Ectodermal cell (in vitro differentiated cells): Measurements from ENCODE around the gene PCYT2.
A peak's percentile ranks its signal among the peaks of the same experiment; 100 is the strongest.

Source experiments
- H3K27ac ChIP-seq: 2 replicates; pipeline ENCODE4 v1.7.0; 2013; ENCODE audit warnings: mild to moderate bottlenecking, low read depth, low read length; ENCODE audit not compliant: insufficient read depth, poor library complexity, severe bottlenecking
- H3K27me3 ChIP-seq: 2 replicates; pipeline ENCODE4 v1.7.0; 2013; ENCODE audit warnings: mild to moderate bottlenecking, low read length; ENCODE audit not compliant: insufficient read depth, control insufficient read depth, poor library complexity, severe bottlenecking
- H3K36me3 ChIP-seq: one replicate; pipeline ENCODE4 v1.7.0; 2013; ENCODE audit warnings: low read length; ENCODE audit not compliant: control insufficient read depth, insufficient read depth
- H3K4me1 ChIP-seq: one replicate; pipeline ENCODE4 v1.7.0; 2013; ENCODE audit warnings: low read length; ENCODE audit not compliant: control insufficient read depth, insufficient read depth
- H3K4me3 ChIP-seq: 2 replicates; pipeline ENCODE4 v1.7.0; 2013; ENCODE audit warnings: low read depth, low read length, control low read depth; ENCODE audit not compliant: insufficient read depth
- H3K9me3 ChIP-seq: 2 replicates; pipeline ENCODE4 v1.7.0; 2013; ENCODE audit warnings: mild to moderate bottlenecking, low read length, moderate library complexity; ENCODE audit not compliant: control insufficient read depth
- WGBS, 2 experiments: methylation state at CpG; one replicate each; pipeline ENCODE4 v1.1.7; 2013; ENCODE audit warnings: missing lambda C conversion rate in 2 of 2; 5-methylcytosine and 5-hydroxymethylcytosine counted together

The PCYT2 gene

DNA sequence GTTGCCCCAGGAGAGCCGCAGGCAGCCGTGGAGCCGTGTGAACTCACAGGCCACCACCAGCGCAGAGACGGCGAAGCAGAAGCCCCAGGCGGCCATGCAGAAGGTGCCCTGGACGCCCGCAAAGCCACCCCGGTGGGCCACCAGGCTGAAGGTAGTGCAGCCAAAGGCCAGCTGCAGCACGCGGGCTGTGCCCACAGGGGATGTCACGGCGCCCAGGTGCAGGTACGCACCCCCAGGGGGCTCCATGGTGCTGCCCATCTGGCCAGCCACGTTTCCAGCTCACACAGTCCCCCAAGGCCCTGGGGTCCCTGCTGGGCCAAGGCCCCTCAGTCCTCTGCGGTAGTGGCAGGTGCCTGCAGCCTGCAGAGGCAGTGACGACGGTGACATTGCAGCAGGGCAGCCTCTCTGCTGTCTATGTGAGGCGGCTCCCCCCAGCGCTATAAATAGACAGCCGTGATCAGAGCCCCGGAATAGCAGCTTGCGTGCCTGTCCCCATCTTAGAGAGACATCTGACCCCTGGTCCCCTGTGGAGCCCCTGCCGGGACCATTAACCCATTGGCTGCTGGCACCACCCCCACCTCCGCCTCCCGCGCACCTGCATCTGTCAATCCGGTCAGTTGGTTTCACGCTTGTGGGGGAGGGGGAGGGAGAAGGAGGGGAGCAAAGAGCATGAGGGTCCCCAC, 30.4 kb upstream of the PCYT2 start:
- H3K4me3 ChIP-seq = no peak overlapping the region
- peaks cover 16% of the 10 kb centered on the region for H3K4me1 ChIP-seq
- H3K36me3 ChIP-seq = no peaks in the 10 kb centered on the region
- no peak overlapping the region for H3K27ac ChIP-seq
- peaks cover 5% of the 10 kb centered on the region for H3K27me3 ChIP-seq
- no peaks in the 10 kb centered on the region for H3K9me3 ChIP-seq
- WGBS, 2 experiments = 47 to 48% methylated on average over 30 of the region's 30 CpGs

GRCh38 chr17:81940538-81941483, 29.6 kb upstream of the PCYT2 start:
- H3K27ac ChIP-seq = no peak overlapping the region
- H3K9me3 ChIP-seq = no peaks in the 10 kb centered on the region
- H3K36me3 ChIP-seq = no peaks in the 10 kb centered on the region
- H3K4me3 ChIP-seq = no peak overlapping the region
- WGBS, 2 experiments = 94 to 95% methylated on average over 56 of the region's 56 CpGs
- peaks cover 16% of the 10 kb centered on the region for H3K4me1 ChIP-seq
- H3K27me3 ChIP-seq = peaks cover 5% of the 10 kb centered on the region

- H3K36me3 ChIP-seq = no peaks in the 10 kb centered on the region
- no peak overlapping the region for H3K27ac ChIP-seq
- 92 to 94% methylated on average over 21 of the region's 21 CpGs for WGBS, 2 experiments
- H3K4me3 ChIP-seq = no peak overlapping the region
- no peaks in the 10 kb centered on the region for H3K9me3 ChIP-seq
- peaks cover 16% of the 10 kb centered on the region for H3K4me1 ChIP-seq
- peaks cover 5% of the 10 kb centered on the region for H3K27me3 ChIP-seq
These were observed 28.7 kb upstream of the PCYT2 start for GRCh38 chr17:81939881-81940385.

DNA sequence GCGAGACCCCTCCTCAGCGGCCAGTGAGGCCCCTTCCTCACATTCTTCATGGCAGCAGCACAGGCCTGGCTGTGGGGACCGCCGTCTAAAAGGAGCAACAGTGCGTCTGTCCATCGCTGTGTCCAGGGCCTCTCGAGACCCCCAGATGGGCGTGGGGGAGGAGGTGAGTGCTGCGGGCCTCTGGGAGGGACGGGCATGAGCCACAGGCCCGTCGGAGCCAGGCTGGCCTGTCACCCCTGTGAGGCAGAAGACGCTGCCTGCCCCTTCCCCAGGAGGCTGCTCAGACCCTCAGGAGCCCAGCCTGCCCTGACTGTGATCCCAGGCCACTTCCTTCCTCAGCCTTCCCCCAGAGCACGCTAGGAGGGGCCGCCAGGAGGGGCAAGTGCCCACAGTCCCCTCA, 28.0 kb upstream of the PCYT2 start:
- WGBS, 2 experiments = 82 to 83% methylated on average over 15 of the region's 15 CpGs
- Histone ChIP-seq H3K4me3 (no peak overlapping the region), H3K27me3 (peaks cover 5% of the 10 kb centered on the region), H3K27ac (no peak overlapping the region), H3K4me1 (peaks cover 11% of the 10 kb centered on the region), H3K36me3 (peaks cover 4% of the 10 kb centered on the region), H3K9me3 (no peaks in the 10 kb centered on the region)

DNA sequence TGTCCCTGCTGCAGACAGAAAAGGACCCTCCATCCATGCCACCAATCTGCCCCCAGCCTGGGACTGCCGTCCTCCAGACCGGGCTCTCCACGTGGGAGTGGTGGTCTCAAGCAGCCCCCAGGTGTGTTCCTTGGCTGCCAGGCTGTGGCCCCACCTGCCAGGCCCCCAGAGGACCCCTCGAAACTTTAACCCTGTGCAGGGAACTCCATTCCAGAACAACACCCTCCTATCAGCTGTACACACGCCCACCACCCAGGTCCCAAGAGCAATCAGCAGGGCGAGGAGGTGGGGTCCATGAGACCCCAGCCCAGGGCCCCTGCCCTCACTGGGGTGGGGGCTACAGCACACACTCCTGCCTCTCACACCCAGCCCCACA, 24.5 kb upstream of the PCYT2 start:
- 91 to 94% methylated on average over 6 of the region's 6 CpGs for WGBS, 2 experiments
- Histone ChIP-seq H3K9me3 (no peaks in the 10 kb centered on the region), H3K27ac (no peak overlapping the region), H3K4me3 (peak overlapping the region; percentile 15), H3K4me1 (no peaks in the 10 kb centered on the region), H3K27me3 (peaks cover 5% of the 10 kb centered on the region), H3K36me3 (peaks cover 4% of the 10 kb centered on the region)

GRCh38 chr17:81934850-81935708, 23.9 kb upstream of the PCYT2 start:
- H3K4me1 ChIP-seq = no peaks in the 10 kb centered on the region
- H3K27me3 ChIP-seq = peaks cover 5% of the 10 kb centered on the region
- 95 to 97% methylated on average over 38 of the region's 38 CpGs for WGBS, 2 experiments
- no peaks in the 10 kb centered on the region for H3K9me3 ChIP-seq
- peaks cover 4% of the 10 kb centered on the region for H3K36me3 ChIP-seq
- H3K27ac ChIP-seq = no peak overlapping the region
- H3K4me3 ChIP-seq = no peak overlapping the region

GRCh38 chr17:81934098-81934757, 23.0 kb upstream of the PCYT2 start:
- Histone ChIP-seq H3K27me3 (peaks cover 9% of the 10 kb centered on the region), H3K4me3 (no peak overlapping the region)
- 95% methylated on average over 23 of the region's 23 CpGs for WGBS, 2 experiments

GRCh38 chr17:81933178-81933699, 22.0 kb upstream of the PCYT2 start:
- Histone ChIP-seq H3K9me3 (no peaks in the 10 kb centered on the region), H3K4me3 (no peak overlapping the region), H3K27me3 (peaks cover 18% of the 10 kb centered on the region), H3K36me3 (peaks cover 4% of the 10 kb centered on the region), H3K4me1 (peaks cover 6% of the 10 kb centered on the region), H3K27ac (no peak overlapping the region)
- 93 to 95% methylated on average over 14 of the region's 14 CpGs for WGBS, 2 experiments

More at GRCh38 chr17:81934098-81934757, 23.0 kb upstream of the PCYT2 start:
- Histone ChIP-seq H3K9me3 (no peaks in the 10 kb centered on the region), H3K36me3 (peaks cover 4% of the 10 kb centered on the region), H3K27ac (no peak overlapping the region), H3K4me1 (no peaks in the 10 kb centered on the region)

- Histone ChIP-seq H3K4me1 (peaks cover 6% of the 10 kb centered on the region), H3K4me3 (no peak overlapping the region), H3K36me3 (peaks cover 4% of the 10 kb centered on the region), H3K27me3 (peaks cover 17% of the 10 kb centered on the region), H3K9me3 (no peaks in the 10 kb centered on the region), H3K27ac (no peak overlapping the region)
- 93 to 94% methylated on average over 9 of the region's 9 CpGs for WGBS, 2 experiments
These were observed 21.3 kb upstream of the PCYT2 start for GRCh38 chr17:81932333-81932983.
